ENCODE data around the gene RNF123. TPM values are rescaled to one million over a fixed set of nuclear protein-coding genes. Genes with fewer than 3 reads are reported as not detected.

The RNF123 gene
- total and polyA plus RNA-seq, 2 experiments from 2014 or later: 14.6 to 32.5 TPM

GRCh38 chr3:49727154-49727923, 38.0 kb downstream of the RNF123 start:
- no peak overlapping the region for H3K4me2 ChIP-seq
- no peaks in the 10 kb centered on the region for H3K4me1 ChIP-seq (ENCODE audit: insufficient read depth)
- H4K20me1 ChIP-seq (replicated peaks; ENCODE audit: insufficient read depth): peaks cover 4% of the 10 kb centered on the region; the same call in 1 of the 2 replicates
- Mint-ChIP-seq H3K36me3 (ENCODE audit: low read depth) (peaks cover 26% of the 10 kb centered on the region; the same call in 2 of the 3 replicates), H3K27ac (no peak overlapping the region), H3K4me3 (no peak overlapping the region), H3K4me1 (peaks cover 6% of the 10 kb centered on the region; the same call in 1 of the 3 replicates), H3K9me3 (no peaks in the 10 kb centered on the region), H3K27me3 (ENCODE audit: insufficient read depth, low read depth, poor library complexity) (peaks cover 11% of the 10 kb centered on the region)
- peaks cover 18% of the 10 kb centered on the region; the same call in 1 of the 2 replicates for H3F3A ChIP-seq (replicated peaks; ENCODE audit: low read depth)
- DNase-seq (ENCODE audit: low spot score): no peak
- no peak overlapping the region for H2AFZ ChIP-seq
- no peaks in the 10 kb centered on the region for H3K9me2 ChIP-seq (ENCODE audit: insufficient read depth)
- H3K79me2 ChIP-seq (replicated peaks; ENCODE audit: insufficient read depth): no peaks in the 10 kb centered on the region; the same call in 1 of the 2 replicates
- ATAC-seq: no peak
- no peak overlapping the region for H3K4me3 ChIP-seq
- H3K27ac ChIP-seq (ENCODE audit: low read depth): no peak overlapping the region
- peaks cover 13% of the 10 kb centered on the region for H3K36me3 ChIP-seq (ENCODE audit: insufficient read depth)
- TF ChIP-seq JUNB (IDR thresholded peaks at IDR 0.05; ENCODE audit: unreplicated experiment): no peak
- no peak for TF ChIP-seq STAT1 (IDR thresholded peaks at IDR 0.05; ENCODE audit: unreplicated experiment)
- no peaks in the 10 kb centered on the region for H3K27me3 ChIP-seq (ENCODE audit: insufficient read depth)

DNA sequence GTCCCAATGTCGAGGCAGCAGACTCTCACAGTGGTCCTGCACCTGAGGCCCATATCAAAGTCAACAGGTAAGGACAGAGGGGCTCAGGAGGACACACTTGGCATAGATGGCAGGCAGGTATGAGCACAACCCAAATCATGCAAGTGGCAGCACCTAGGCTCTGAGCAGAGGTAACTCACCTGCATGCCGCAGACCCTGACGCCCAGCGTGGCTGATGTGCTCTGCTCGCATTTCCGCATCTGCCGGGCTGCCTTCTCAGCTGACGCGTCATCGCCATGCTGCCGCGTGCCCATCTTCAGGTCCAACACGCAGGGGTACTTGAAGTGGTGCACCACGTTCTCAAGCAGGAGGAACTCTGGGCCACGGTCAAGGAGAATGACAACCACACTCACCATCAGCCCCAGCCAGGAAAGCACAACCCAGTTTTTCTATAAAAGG, 38.6 kb downstream of the RNF123 start:
- Mint-ChIP-seq H3K36me3 (ENCODE audit: low read depth) (peaks cover 27% of the 10 kb centered on the region), H3K4me1 (peaks cover 2% of the 10 kb centered on the region; the same call in 1 of the 3 replicates), H3K27me3 (ENCODE audit: insufficient read depth, low read depth, poor library complexity) (peaks cover 11% of the 10 kb centered on the region), H3K4me3 (no peak overlapping the region), H3K27ac (no peak overlapping the region), H3K9me3 (no peaks in the 10 kb centered on the region)
- Histone ChIP-seq H3F3A (replicated peaks; ENCODE audit: low read depth) (peaks cover 18% of the 10 kb centered on the region; the same call in 1 of the 2 replicates), H3K27me3 (ENCODE audit: insufficient read depth) (no peaks in the 10 kb centered on the region), H3K4me1 (ENCODE audit: insufficient read depth) (no peaks in the 10 kb centered on the region), H3K79me2 (replicated peaks; ENCODE audit: insufficient read depth) (no peaks in the 10 kb centered on the region; the same call in 1 of the 2 replicates), H3K4me3 (no peak overlapping the region), H3K36me3 (ENCODE audit: insufficient read depth) (peaks cover 15% of the 10 kb centered on the region), H4K20me1 (replicated peaks; ENCODE audit: insufficient read depth) (no peaks in the 10 kb centered on the region), H3K4me2 (no peak overlapping the region), H2AFZ (no peak overlapping the region), H3K27ac (ENCODE audit: low read depth) (no peak overlapping the region), H3K9me2 (ENCODE audit: insufficient read depth) (no peaks in the 10 kb centered on the region)
- ATAC-seq (no peak), DNase-seq (ENCODE audit: low spot score) (no peak)
- TF ChIP-seq STAT1 (IDR thresholded peaks at IDR 0.05; ENCODE audit: unreplicated experiment) (no peak), EZH2phosphoT487 (IDR thresholded peaks at IDR 0.05; ENCODE audit: unreplicated experiment) (no peak), POLR2AphosphoS5 (IDR thresholded peaks at IDR 0.05; ENCODE audit: low read depth) (no peak), ZNF462 (CRISPR knock-in tag; IDR thresholded peaks at IDR 0.05) (no peak), ZNF114 (CRISPR knock-in tag; IDR thresholded peaks at IDR 0.05) (no peak), JUNB (IDR thresholded peaks at IDR 0.05; ENCODE audit: unreplicated experiment) (no peak)
- TF ChIP-seq, protein P1, sequence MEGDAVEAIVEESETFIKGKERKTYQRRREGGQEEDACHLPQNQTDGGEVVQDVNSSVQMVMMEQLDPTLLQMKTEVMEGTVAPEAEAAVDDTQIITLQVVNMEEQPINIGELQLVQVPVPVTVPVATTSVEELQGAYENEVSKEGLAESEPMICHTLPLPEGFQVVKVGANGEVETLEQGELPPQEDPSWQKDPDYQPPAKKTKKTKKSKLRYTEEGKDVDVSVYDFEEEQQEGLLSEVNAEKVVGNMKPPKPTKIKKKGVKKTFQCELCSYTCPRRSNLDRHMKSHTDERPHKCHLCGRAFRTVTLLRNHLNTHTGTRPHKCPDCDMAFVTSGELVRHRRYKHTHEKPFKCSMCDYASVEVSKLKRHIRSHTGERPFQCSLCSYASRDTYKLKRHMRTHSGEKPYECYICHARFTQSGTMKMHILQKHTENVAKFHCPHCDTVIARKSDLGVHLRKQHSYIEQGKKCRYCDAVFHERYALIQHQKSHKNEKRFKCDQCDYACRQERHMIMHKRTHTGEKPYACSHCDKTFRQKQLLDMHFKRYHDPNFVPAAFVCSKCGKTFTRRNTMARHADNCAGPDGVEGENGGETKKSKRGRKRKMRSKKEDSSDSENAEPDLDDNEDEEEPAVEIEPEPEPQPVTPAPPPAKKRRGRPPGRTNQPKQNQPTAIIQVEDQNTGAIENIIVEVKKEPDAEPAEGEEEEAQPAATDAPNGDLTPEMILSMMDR (conservative IDR thresholded peaks at IDR 0.05; ENCODE audit: low read depth in 2 of 2): no peak
- TF ChIP-seq, protein P2, sequence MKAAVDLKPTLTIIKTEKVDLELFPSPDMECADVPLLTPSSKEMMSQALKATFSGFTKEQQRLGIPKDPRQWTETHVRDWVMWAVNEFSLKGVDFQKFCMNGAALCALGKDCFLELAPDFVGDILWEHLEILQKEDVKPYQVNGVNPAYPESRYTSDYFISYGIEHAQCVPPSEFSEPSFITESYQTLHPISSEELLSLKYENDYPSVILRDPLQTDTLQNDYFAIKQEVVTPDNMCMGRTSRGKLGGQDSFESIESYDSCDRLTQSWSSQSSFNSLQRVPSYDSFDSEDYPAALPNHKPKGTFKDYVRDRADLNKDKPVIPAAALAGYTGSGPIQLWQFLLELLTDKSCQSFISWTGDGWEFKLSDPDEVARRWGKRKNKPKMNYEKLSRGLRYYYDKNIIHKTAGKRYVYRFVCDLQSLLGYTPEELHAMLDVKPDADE (IDR thresholded peaks at IDR 0.05): no peak

Data from GM23338 (cell line).